ENCODE results near the gene DPP9. TPM values are rescaled to one million over a fixed set of nuclear protein-coding genes. Genes with fewer than 3 reads are reported as not detected.

DPP9 gene
- total RNA-seq, 1 donor from 2014 or later, result 17.1 TPM

DNA sequence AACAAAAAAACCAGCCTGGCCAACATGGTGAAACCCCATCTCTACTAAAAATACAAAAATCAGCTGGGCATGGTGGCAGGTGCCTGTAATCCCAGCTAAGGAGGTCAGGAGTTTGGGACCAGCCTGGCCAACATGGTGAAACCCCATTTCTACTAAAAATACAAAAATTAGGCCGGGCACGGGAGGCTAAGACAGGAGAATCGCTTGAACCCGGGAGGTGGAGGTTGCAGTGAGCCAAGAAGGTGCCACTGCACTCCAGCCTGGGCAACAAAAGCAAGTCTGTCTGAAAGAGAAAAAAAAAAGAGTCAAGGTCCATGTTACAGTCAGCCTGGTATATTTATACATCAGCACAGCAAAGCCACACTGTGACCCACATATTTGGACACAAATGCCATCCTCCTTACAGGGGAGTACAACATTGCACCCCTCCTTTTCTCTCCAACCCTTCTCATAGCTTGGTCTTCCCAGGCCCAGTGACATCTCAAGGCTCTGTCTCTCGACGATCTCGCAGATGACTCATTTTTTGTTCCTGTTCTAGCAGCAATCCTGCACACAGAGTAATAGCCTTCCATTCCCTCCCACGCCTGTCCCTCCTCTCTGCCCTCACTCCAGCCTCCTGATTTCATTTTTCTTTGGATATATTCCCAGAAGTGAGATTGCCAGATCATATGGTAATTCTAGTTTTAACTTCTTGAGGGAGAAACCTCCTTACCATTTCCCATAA, 21.0 kb upstream of the DPP9 start:
- H3F3A ChIP-seq (ENCODE audit: low read depth), result no peaks in the 10 kb centered on the region
- peaks cover 9% of the 10 kb centered on the region for H3K27me3 ChIP-seq
- H4K20me1 ChIP-seq (ENCODE audit: low read depth), result no peaks in the 10 kb centered on the region
- Mint-ChIP-seq H3K27me3 (ENCODE audit: insufficient read depth, low read depth) (peaks cover 9% of the 10 kb centered on the region), H3K27ac (peak overlapping the region; percentile 12), H3K9me3 (no peaks in the 10 kb centered on the region), H3K4me3 (peak overlapping the region; percentile 16), H3K4me1 (peaks cover 17% of the 10 kb centered on the region), H3K36me3 (no peaks in the 10 kb centered on the region)
- H3K4me3 ChIP-seq, result no peak overlapping the region
- H3K9me3 ChIP-seq (ENCODE audit: low read depth), result no peaks in the 10 kb centered on the region
- no peak overlapping the region for H3K27ac ChIP-seq
- TF ChIP-seq EZH2 (IDR thresholded peaks at IDR 0.05), result no peak
- no peak for TF ChIP-seq EZH2phosphoT487 (IDR thresholded peaks at IDR 0.05)
- no peak for TF ChIP-seq CTCF (IDR thresholded peaks at IDR 0.05)
- no peak overlapping the region for H3K9ac ChIP-seq
- H3K4me1 ChIP-seq, result peaks cover 8% of the 10 kb centered on the region
- H2AFZ ChIP-seq (replicated peaks), result no peak overlapping the region
- DNase-seq (ENCODE audit: low spot score), result no peak
- H3K36me3 ChIP-seq, result no peaks in the 10 kb centered on the region
- no peak overlapping the region for H3K4me2 ChIP-seq
- no peaks in the 10 kb centered on the region for H3K79me2 ChIP-seq (ENCODE audit: low read depth)

GRCh38 chr19:4742723-4743646, 19.3 kb upstream of the DPP9 start:
- Histone ChIP-seq H3K27ac (no peak overlapping the region), H3K36me3 (no peaks in the 10 kb centered on the region), H3F3A (ENCODE audit: low read depth) (peaks cover 9% of the 10 kb centered on the region), H3K4me2 (peak overlapping the region; percentile 67), H3K27me3 (peaks cover 6% of the 10 kb centered on the region), H3K4me3 (peak overlapping the region; percentile 13), H4K20me1 (ENCODE audit: low read depth) (no peaks in the 10 kb centered on the region), H3K9me3 (ENCODE audit: low read depth) (no peaks in the 10 kb centered on the region), H3K79me2 (ENCODE audit: low read depth) (no peaks in the 10 kb centered on the region), H3K4me1 (peaks cover 17% of the 10 kb centered on the region), H3K9ac (no peak overlapping the region), H2AFZ (replicated peaks) (peak overlapping the region; percentile 95)
- H3K36me3 Mint-ChIP-seq, result no peaks in the 10 kb centered on the region
- H3K4me3 Mint-ChIP-seq, result no peak overlapping the region
- DNase-seq (ENCODE audit: low spot score), result peak; percentile 52
- no peak overlapping the region for H3K27ac Mint-ChIP-seq
- no peaks in the 10 kb centered on the region for H3K9me3 Mint-ChIP-seq
- TF ChIP-seq EZH2 (IDR thresholded peaks at IDR 0.05) (no peak), CTCF (IDR thresholded peaks at IDR 0.05) (no peak), EZH2phosphoT487 (IDR thresholded peaks at IDR 0.05) (no peak)
- peaks cover 8% of the 10 kb centered on the region for H3K27me3 Mint-ChIP-seq (ENCODE audit: insufficient read depth, low read depth)
- peaks cover 17% of the 10 kb centered on the region for H3K4me1 Mint-ChIP-seq

DNA sequence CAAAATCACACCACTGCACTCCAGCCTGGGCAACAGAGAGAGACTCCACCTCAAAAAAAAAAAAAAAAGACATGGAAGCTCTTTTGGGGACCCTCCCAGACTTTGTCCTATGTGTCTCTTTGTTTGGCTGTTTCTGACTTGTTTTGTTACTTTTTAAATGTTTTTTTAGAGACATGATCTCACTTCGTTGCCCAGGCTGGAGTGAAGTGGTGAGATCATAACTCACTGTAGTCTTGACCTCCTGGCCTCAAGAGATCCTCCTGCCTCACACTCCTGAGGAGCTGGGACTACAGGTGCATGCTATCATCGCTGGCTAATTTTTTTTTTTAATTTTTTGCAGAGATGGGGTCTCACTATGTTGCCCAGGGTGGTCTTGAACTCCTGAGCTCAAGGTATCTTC, 16.4 kb upstream of the DPP9 start:
- no peak overlapping the region for H2AFZ ChIP-seq (replicated peaks)
- H3K4me3 ChIP-seq, result no peak overlapping the region
- no peaks in the 10 kb centered on the region for H3K79me2 ChIP-seq (ENCODE audit: low read depth)
- H3K9ac ChIP-seq, result no peak overlapping the region
- no peak for TF ChIP-seq CTCF (IDR thresholded peaks at IDR 0.05)
- no peak for TF ChIP-seq EZH2 (IDR thresholded peaks at IDR 0.05)
- no peak for TF ChIP-seq EZH2phosphoT487 (IDR thresholded peaks at IDR 0.05)
- H3K36me3 Mint-ChIP-seq, result no peaks in the 10 kb centered on the region
- H3K27ac ChIP-seq, result no peak overlapping the region
- H3F3A ChIP-seq (ENCODE audit: low read depth), result peaks cover 11% of the 10 kb centered on the region
- no peaks in the 10 kb centered on the region for H4K20me1 ChIP-seq (ENCODE audit: low read depth)
- H3K4me2 ChIP-seq, result no peak overlapping the region
- no peak overlapping the region for H3K4me3 Mint-ChIP-seq
- H3K27me3 Mint-ChIP-seq (ENCODE audit: insufficient read depth, low read depth), result peaks cover 9% of the 10 kb centered on the region
- H3K27ac Mint-ChIP-seq, result no peak overlapping the region
- no peak for DNase-seq (ENCODE audit: low spot score)
- peaks cover 23% of the 10 kb centered on the region for H3K4me1 ChIP-seq
- no peaks in the 10 kb centered on the region for H3K27me3 ChIP-seq
- H3K4me1 Mint-ChIP-seq, result peaks cover 19% of the 10 kb centered on the region
- no peaks in the 10 kb centered on the region for H3K9me3 Mint-ChIP-seq
- H3K36me3 ChIP-seq, result no peaks in the 10 kb centered on the region
- H3K9me3 ChIP-seq (ENCODE audit: low read depth), result no peaks in the 10 kb centered on the region

Data from neural progenitor cell (in vitro differentiated cells).